Neural progenitor cell (in vitro differentiated cells): ENCODE results near the gene AGAP3.

ENCODE experiments used
- EZH2 ChIP-seq: fragments of 200-600 bp; sonication (generic); IDR thresholded peaks from 2 replicates; pipeline ENCODE4 v1.6.1; 2017; ENCODE audit warnings: antibody characterized with exemption, mild to moderate bottlenecking, moderate library complexity
- TF ChIP-seq, protein P1 (sequence below): fragments of 200-600 bp; sonication (generic); IDR thresholded peaks from 2 replicates; pipeline ENCODE4 v1.5.1; 2017; ENCODE audit warnings: antibody characterized with exemption, mild to moderate bottlenecking

DNA sequence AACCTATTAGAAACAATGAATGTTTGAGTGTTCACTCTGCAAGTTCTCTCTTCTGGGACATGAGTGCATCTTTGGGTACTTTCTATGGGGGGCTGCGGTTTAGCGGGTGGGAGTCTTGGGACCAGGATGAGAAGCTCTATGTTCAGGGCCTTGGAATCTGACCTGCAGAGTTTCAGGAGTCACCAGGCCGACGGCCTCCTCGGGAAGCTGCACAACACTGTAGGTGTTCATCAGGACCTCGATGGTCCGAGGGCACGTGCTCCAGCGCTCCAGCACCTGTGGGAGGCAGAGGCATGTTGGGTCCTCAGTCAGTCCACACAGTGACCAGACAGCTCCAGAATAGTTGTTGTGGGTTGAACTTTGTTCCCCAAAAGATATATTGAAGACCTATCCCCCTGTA is 90.1 kb downstream of the AGAP3 start:
- TF ChIP-seq, protein P1, sequence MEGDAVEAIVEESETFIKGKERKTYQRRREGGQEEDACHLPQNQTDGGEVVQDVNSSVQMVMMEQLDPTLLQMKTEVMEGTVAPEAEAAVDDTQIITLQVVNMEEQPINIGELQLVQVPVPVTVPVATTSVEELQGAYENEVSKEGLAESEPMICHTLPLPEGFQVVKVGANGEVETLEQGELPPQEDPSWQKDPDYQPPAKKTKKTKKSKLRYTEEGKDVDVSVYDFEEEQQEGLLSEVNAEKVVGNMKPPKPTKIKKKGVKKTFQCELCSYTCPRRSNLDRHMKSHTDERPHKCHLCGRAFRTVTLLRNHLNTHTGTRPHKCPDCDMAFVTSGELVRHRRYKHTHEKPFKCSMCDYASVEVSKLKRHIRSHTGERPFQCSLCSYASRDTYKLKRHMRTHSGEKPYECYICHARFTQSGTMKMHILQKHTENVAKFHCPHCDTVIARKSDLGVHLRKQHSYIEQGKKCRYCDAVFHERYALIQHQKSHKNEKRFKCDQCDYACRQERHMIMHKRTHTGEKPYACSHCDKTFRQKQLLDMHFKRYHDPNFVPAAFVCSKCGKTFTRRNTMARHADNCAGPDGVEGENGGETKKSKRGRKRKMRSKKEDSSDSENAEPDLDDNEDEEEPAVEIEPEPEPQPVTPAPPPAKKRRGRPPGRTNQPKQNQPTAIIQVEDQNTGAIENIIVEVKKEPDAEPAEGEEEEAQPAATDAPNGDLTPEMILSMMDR = no peak
- no peak for TF ChIP-seq EZH2
